OCI-LY1 (cell line): Measurements from ENCODE around the gene CPOX.

ENCODE experiments used
- H2AFZ ChIP-seq: fragments of 200-600 bp; sonication (generic), shearing (Covaris generic); 2 replicates; pipeline ENCODE4 v1.6.0; 2014; ENCODE audit warnings: antibody characterized with exemption, mild to moderate bottlenecking, low read length
- H3F3A ChIP-seq: fragments of 200-600 bp; sonication (generic), shearing (Covaris generic); 2 replicates; pipeline ENCODE4 v1.6.0; 2014; ENCODE audit warnings: mild to moderate bottlenecking, antibody characterized with exemption, low read length, moderate library complexity; ENCODE audit not compliant: insufficient read depth
- H3K27ac ChIP-seq: fragments of 200-600 bp; sonication (generic); 2 replicates; pipeline ENCODE4 v1.5.1; 2014; ENCODE audit warnings: low read length, mixed run types, mild to moderate bottlenecking, low read depth; ENCODE audit not compliant: poor library complexity, severe bottlenecking
- H3K27me3 ChIP-seq: fragments of 200-600 bp; sonication (generic); 2 replicates; pipeline ENCODE4 v1.6.0; 2014; ENCODE audit warnings: antibody characterized with exemption, mild to moderate bottlenecking, low read length, moderate library complexity; ENCODE audit not compliant: insufficient read depth
- H3K36me3 ChIP-seq: fragments of 200-600 bp; sonication (generic); 2 replicates; pipeline ENCODE4 v1.6.1; 2014; ENCODE audit warnings: mild to moderate bottlenecking, antibody characterized with exemption, low read length, moderate library complexity, mixed read lengths; ENCODE audit not compliant: insufficient read depth
- H3K4me1 ChIP-seq: fragments of 200-600 bp; sonication (generic); 2 replicates; pipeline ENCODE4 v1.5.1; 2014; ENCODE audit warnings: mild to moderate bottlenecking, low read length, moderate library complexity; ENCODE audit not compliant: insufficient read depth, severe bottlenecking
- H3K4me2 ChIP-seq: fragments of 200-600 bp; sonication (generic), shearing (Covaris generic); 2 replicates; pipeline ENCODE4 v1.6.1; 2014; ENCODE audit warnings: low read length
- H3K4me3 ChIP-seq: fragments of 200-600 bp; sonication (generic); 2 replicates; pipeline ENCODE4 v1.5.1; 2014; ENCODE audit warnings: low read length, low read depth, mild to moderate bottlenecking, mixed read lengths; ENCODE audit not compliant: poor library complexity, severe bottlenecking
- H3K79me2 ChIP-seq: fragments of 200-600 bp; shearing (Covaris generic); 2 replicates; pipeline ENCODE4 v1.6.1; 2016; ENCODE audit warnings: mixed run types, low read length, mixed read lengths; ENCODE audit not compliant: insufficient read depth
- H3K9ac ChIP-seq: fragments of 200-600 bp; sonication (generic), shearing (Covaris generic); 2 replicates; pipeline ENCODE4 v1.6.1; 2014; ENCODE audit warnings: mild to moderate bottlenecking, low read length, mixed read lengths
- H3K9me2 ChIP-seq: fragments of 200-600 bp; sonication (generic), shearing (Covaris generic); 2 replicates; pipeline ENCODE4 v1.6.1; 2014; ENCODE audit warnings: low read depth, mild to moderate bottlenecking, low read length, mixed read lengths
- H3K9me3 ChIP-seq: fragments of 200-600 bp; shearing (Covaris generic); 2 replicates; pipeline ENCODE4 v1.6.1; 2014; ENCODE audit warnings: low read length, mixed read lengths
- H4K20me1 ChIP-seq: fragments of 200-600 bp; sonication (generic), shearing (Covaris generic); 2 replicates; pipeline ENCODE4 v1.6.0; 2016; ENCODE audit warnings: mild to moderate bottlenecking, low read length; ENCODE audit not compliant: insufficient read depth
- EZH2 ChIP-seq: fragments of 200-600 bp; sonication (generic), shearing (Covaris generic); IDR thresholded peaks from 2 replicates; pipeline ENCODE4 v1.8.0; 2017; ENCODE audit warnings: borderline replicate concordance, mixed run types, mild to moderate bottlenecking, antibody characterized with exemption, low read length, moderate library complexity, mixed read lengths
- TF ChIP-seq, protein P1 (sequence below): fragments of 200-600 bp; sonication (generic), shearing (Covaris generic); IDR thresholded peaks from 2 replicates; pipeline ENCODE4 v1.5.1; 2017; ENCODE audit warnings: mild to moderate bottlenecking, antibody characterized with exemption, low read length, moderate library complexity, mixed read lengths

The CPOX gene

DNA sequence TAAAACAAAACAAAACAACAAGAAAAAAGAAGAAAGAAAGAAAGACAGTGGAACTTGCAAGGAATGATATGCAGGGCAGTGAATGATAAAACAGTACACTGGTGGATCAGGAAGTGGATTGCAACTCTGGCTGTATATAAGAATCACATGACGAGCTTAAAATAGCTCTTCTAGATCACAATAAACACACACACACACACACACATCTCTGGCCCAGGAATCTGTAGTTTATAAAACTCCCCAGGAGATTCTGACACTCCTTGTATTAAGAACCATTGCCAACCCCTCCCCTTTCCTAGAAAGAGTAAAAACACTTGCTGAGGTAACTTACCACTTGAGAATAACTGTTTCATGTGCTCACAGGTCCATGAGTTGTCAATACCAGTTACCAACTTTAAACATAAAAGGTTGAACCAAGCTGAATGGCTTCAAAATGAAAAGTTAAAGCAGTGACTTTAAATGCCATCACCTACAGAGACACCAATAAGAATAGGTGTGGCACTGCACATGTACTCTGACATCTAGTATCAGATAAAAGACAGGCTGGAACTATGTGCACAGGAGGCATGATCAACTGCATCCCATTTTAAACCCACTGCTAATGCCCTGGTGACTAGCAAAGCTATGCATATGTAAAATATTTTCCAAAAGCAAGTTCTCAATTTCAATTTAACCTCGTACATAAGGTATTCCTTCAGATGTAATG, 3.9 kb downstream of the CPOX start:
- H3K4me3 ChIP-seq, result no peak overlapping the region
- H3K9me3 ChIP-seq, result no peaks in the 10 kb centered on the region
- TF ChIP-seq, protein P1, sequence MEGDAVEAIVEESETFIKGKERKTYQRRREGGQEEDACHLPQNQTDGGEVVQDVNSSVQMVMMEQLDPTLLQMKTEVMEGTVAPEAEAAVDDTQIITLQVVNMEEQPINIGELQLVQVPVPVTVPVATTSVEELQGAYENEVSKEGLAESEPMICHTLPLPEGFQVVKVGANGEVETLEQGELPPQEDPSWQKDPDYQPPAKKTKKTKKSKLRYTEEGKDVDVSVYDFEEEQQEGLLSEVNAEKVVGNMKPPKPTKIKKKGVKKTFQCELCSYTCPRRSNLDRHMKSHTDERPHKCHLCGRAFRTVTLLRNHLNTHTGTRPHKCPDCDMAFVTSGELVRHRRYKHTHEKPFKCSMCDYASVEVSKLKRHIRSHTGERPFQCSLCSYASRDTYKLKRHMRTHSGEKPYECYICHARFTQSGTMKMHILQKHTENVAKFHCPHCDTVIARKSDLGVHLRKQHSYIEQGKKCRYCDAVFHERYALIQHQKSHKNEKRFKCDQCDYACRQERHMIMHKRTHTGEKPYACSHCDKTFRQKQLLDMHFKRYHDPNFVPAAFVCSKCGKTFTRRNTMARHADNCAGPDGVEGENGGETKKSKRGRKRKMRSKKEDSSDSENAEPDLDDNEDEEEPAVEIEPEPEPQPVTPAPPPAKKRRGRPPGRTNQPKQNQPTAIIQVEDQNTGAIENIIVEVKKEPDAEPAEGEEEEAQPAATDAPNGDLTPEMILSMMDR, result no peak
- TF ChIP-seq EZH2, result no peak
- no peaks in the 10 kb centered on the region for H3K79me2 ChIP-seq
- peaks cover 16% of the 10 kb centered on the region for H3K4me1 ChIP-seq
- H3K4me2 ChIP-seq, result no peak overlapping the region
- H3F3A ChIP-seq, result no peaks in the 10 kb centered on the region; the same call in 1 of the 2 replicates
- H3K27ac ChIP-seq, result no peak overlapping the region
- no peaks in the 10 kb centered on the region for H3K27me3 ChIP-seq
- peaks cover 3% of the 10 kb centered on the region; the same call in 1 of the 2 replicates for H3K36me3 ChIP-seq
- no peak overlapping the region for H3K9ac ChIP-seq
- no peaks in the 10 kb centered on the region for H3K9me2 ChIP-seq
- H4K20me1 ChIP-seq, result no peaks in the 10 kb centered on the region
- no peak overlapping the region for H2AFZ ChIP-seq

DNA sequence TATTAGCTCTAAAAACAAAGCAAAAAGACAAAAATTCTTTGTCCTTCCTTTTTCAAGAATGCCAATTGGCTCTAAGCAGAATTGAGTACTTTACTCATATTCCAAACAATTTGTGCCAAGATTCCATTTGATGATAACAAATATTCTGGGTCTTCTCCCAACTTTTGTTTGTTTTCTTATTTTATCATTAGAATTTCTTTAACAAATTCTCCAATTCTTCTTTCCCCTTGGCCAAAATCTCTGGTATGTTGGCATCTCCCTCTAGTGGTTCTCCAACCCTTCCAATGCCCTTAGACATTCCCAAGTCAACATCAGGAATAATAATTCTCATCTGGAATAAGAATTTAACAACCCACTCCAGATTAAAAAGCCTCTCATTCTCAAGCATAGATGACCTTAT, 5.3 kb downstream of the CPOX start:
- Histone ChIP-seq H2AFZ (no peak overlapping the region), H3K36me3 (peaks cover 3% of the 10 kb centered on the region; the same call in 1 of the 2 replicates), H3K9me3 (no peaks in the 10 kb centered on the region), H3K27me3 (no peaks in the 10 kb centered on the region), H3K4me3 (no peak overlapping the region), H3K4me2 (no peak overlapping the region), H3K79me2 (no peaks in the 10 kb centered on the region), H3K27ac (no peak overlapping the region), H3K4me1 (peaks cover 10% of the 10 kb centered on the region), H3K9ac (no peak overlapping the region), H3F3A (no peaks in the 10 kb centered on the region; the same call in 1 of the 2 replicates), H4K20me1 (no peaks in the 10 kb centered on the region), H3K9me2 (no peaks in the 10 kb centered on the region)
- TF ChIP-seq, protein P1, result no peak
- TF ChIP-seq EZH2, result no peak

DNA sequence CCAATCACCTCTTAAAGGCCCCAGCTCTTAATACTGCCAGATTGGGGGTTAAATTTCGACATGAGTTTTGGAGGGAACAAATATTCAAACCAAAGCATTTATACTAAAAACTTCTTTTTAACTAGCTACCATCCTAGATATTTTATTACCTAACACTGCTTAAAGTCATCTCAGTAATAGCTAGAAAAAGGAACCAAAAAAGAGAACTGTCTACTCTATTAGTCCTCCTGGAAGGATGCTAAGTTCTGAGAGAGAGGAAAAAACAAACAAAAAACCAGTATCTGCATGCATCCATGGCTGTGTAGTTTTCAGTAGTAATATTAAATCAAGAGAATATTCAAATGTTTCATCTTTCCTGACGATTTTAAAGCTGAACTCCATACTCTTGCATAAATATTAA, 5.8 kb downstream of the CPOX start:
- Histone ChIP-seq H3K27me3 (no peaks in the 10 kb centered on the region), H3F3A (no peaks in the 10 kb centered on the region; the same call in 1 of the 2 replicates), H2AFZ (no peak overlapping the region), H3K27ac (no peak overlapping the region), H3K4me3 (no peak overlapping the region), H3K9ac (no peak overlapping the region), H3K36me3 (peaks cover 3% of the 10 kb centered on the region; the same call in 1 of the 2 replicates), H3K4me1 (peaks cover 7% of the 10 kb centered on the region), H4K20me1 (no peaks in the 10 kb centered on the region), H3K9me2 (no peaks in the 10 kb centered on the region), H3K9me3 (no peaks in the 10 kb centered on the region), H3K79me2 (no peaks in the 10 kb centered on the region), H3K4me2 (no peak overlapping the region)
- TF ChIP-seq EZH2, result no peak
- TF ChIP-seq, protein P1, result no peak
